OCI-LY1 (cell line): ENCODE results near the gene SYTL1.

Experiments
- EZH2 ChIP-seq: fragments of 200-600 bp; sonication (generic), shearing (Covaris generic); IDR thresholded peaks from 2 replicates; pipeline ENCODE4 v1.8.0; 2017; ENCODE audit warnings: borderline replicate concordance, mixed run types, mild to moderate bottlenecking, antibody characterized with exemption, low read length, moderate library complexity, mixed read lengths
- TF ChIP-seq, protein P1 (sequence below): fragments of 200-600 bp; sonication (generic), shearing (Covaris generic); IDR thresholded peaks from 2 replicates; pipeline ENCODE4 v1.5.1; 2017; ENCODE audit warnings: mild to moderate bottlenecking, antibody characterized with exemption, low read length, moderate library complexity, mixed read lengths

DNA sequence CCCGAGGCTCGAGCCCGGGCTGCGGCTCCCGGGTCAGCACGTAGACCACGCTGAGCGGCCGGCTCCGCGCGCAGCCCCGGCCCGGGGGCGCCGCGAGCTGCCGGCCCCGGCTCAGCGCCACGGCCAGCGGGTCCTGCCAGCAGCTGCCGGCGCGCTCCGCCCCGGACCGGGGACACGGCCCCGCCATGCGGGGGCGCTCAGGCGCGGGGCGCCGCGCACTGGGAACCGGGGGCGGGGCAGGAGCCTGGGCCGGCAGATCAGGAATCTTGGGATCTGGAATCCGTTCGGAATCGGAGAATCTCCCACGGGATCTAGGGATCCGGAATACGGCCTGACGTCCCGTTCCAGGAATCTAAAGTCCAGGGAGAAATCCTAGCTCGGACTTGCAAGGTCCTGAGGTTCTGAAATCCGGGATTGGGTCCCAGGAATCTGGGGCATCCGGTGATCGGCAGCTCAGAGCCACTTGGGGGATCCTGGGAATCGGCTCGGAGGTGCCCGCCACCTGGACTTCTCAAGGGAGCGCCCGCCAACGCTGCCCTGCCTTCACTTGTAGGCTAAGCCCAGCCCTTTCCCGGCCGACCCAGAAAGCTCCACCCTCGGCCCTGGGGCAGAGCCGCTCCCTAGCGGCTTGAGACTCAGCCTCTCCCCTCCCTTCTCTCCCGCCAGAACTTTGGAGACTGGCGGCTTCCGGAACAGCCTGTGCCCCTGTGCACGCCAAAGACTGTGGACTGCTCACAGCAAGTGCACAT lies 24.8 kb downstream of the SYTL1 start, which contains the start of gene MAP3K6:
- TF ChIP-seq, protein P1, sequence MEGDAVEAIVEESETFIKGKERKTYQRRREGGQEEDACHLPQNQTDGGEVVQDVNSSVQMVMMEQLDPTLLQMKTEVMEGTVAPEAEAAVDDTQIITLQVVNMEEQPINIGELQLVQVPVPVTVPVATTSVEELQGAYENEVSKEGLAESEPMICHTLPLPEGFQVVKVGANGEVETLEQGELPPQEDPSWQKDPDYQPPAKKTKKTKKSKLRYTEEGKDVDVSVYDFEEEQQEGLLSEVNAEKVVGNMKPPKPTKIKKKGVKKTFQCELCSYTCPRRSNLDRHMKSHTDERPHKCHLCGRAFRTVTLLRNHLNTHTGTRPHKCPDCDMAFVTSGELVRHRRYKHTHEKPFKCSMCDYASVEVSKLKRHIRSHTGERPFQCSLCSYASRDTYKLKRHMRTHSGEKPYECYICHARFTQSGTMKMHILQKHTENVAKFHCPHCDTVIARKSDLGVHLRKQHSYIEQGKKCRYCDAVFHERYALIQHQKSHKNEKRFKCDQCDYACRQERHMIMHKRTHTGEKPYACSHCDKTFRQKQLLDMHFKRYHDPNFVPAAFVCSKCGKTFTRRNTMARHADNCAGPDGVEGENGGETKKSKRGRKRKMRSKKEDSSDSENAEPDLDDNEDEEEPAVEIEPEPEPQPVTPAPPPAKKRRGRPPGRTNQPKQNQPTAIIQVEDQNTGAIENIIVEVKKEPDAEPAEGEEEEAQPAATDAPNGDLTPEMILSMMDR, result peak; percentile 49; the same call in 1 of the 2 replicates
- no peak for TF ChIP-seq EZH2
